Measurements from ENCODE around the gene NEGR1.

DNA sequence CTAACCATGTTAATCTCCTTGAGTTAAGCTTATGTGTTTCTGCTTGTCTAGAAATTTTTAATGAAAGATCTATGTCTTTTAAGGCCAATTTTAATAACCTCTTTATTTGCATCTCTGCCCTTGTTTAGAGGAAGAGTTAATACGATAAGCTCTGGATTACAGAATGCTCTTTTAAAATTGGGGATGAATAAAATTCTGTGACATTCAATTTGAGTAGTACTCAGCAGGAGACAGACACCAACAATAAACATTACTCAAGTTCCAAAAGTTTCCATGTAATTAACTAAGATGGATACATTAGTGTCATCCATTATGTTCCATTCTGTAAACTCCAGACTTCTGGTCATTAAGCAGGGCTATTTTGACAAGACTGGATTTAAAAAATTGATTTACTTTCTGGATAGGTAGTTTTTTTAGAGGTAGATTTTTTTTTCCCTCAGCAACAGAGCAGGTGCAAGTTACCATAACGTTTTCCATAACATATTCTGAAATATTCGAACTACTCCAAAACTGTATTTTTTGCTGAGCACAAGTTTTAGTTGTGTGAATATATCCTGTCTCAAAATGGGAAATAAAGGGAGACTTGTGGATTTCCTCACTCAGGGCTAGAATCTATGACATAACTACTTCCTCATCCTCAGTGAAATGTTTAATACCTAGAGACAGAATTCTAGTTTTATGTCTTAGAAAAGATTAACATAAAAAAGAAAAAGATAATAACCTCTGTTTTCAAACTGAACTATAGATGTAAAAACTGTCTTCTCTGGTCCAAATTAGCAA lies 221.7 kb downstream of the NEGR1 start:
- TF ChIP-seq, protein P1, sequence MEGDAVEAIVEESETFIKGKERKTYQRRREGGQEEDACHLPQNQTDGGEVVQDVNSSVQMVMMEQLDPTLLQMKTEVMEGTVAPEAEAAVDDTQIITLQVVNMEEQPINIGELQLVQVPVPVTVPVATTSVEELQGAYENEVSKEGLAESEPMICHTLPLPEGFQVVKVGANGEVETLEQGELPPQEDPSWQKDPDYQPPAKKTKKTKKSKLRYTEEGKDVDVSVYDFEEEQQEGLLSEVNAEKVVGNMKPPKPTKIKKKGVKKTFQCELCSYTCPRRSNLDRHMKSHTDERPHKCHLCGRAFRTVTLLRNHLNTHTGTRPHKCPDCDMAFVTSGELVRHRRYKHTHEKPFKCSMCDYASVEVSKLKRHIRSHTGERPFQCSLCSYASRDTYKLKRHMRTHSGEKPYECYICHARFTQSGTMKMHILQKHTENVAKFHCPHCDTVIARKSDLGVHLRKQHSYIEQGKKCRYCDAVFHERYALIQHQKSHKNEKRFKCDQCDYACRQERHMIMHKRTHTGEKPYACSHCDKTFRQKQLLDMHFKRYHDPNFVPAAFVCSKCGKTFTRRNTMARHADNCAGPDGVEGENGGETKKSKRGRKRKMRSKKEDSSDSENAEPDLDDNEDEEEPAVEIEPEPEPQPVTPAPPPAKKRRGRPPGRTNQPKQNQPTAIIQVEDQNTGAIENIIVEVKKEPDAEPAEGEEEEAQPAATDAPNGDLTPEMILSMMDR (IDR thresholded peaks at IDR 0.05), result no peak
- TF ChIP-seq POLR2A (IDR thresholded peaks at IDR 0.05), result no peak

Data from testis (tissue), 2 donors.